MM.1S (cell line): ENCODE results near the gene EEPD1.

ENCODE experiments used
- DNase-seq: peaks from one replicate; pipeline ENCODE4 v3.0.0-alpha.2; 2015
- H2AFZ ChIP-seq: fragments of 300-600 bp; sonication (generic); 2 replicates; pipeline ENCODE4 v1.6.0; 2016; ENCODE audit warnings: antibody characterized with exemption, low read length
- H3F3A ChIP-seq: fragments of 300-600 bp; sonication (generic); 2 replicates; pipeline ENCODE4 v1.6.1; 2016; ENCODE audit warnings: mild to moderate bottlenecking, antibody characterized with exemption, low read length, moderate library complexity, mixed read lengths; ENCODE audit not compliant: insufficient read depth
- H3K27ac ChIP-seq: fragments of 300-600 bp; sonication (generic); 2 replicates; pipeline ENCODE4 v1.5.1; 2016; ENCODE audit warnings: mild to moderate bottlenecking, low read length
- H3K27me3 ChIP-seq: fragments of 300-600 bp; sonication (generic); replicated peaks from 2 replicates; pipeline ENCODE4 v1.6.0; 2016; ENCODE audit warnings: low read length; ENCODE audit not compliant: insufficient read depth
- H3K36me3 ChIP-seq: fragments of 300-600 bp; sonication (generic); replicated peaks from 2 replicates; pipeline ENCODE4 v1.6.1; 2016; ENCODE audit warnings: mild to moderate bottlenecking, low read length, mixed read lengths; ENCODE audit not compliant: insufficient read depth
- H3K4me1 ChIP-seq: fragments of 300-600 bp; sonication (generic); 2 replicates; pipeline ENCODE4 v1.6.1; 2016; ENCODE audit warnings: low read length, mixed read lengths
- H3K4me2 ChIP-seq: fragments of 300-600 bp; sonication (generic); 2 replicates; pipeline ENCODE4 v1.6.0; 2016; ENCODE audit warnings: low read depth, low read length
- H3K4me3 ChIP-seq: fragments of 300-600 bp; sonication (generic); 2 replicates; pipeline ENCODE4 v1.5.1; 2016; ENCODE audit warnings: low read length, mixed read lengths
- H3K79me2 ChIP-seq: fragments of 300-600 bp; sonication (generic); 2 replicates; pipeline ENCODE4 v1.6.1; 2016; ENCODE audit warnings: mixed run types, low read length, mixed read lengths
- H3K9ac ChIP-seq: fragments of 300-600 bp; sonication (generic); 2 replicates; pipeline ENCODE4 v1.6.1; 2016; ENCODE audit warnings: low read length, mixed read lengths
- H3K9me2 ChIP-seq: fragments of 300-600 bp; sonication (generic); replicated peaks from 2 replicates; pipeline ENCODE4 v1.6.1; 2016; ENCODE audit warnings: mild to moderate bottlenecking, low read length, mixed read lengths; ENCODE audit not compliant: insufficient read depth
- H3K9me3 ChIP-seq: fragments of 300-600 bp; sonication (generic); replicated peaks from 2 replicates; pipeline ENCODE4 v1.6.1; 2016; ENCODE audit warnings: mild to moderate bottlenecking, low read length, mixed read lengths; ENCODE audit not compliant: insufficient read depth
- H4K20me1 ChIP-seq: fragments of 300-600 bp; sonication (generic); 2 replicates; pipeline ENCODE4 v1.6.1; 2016; ENCODE audit warnings: mild to moderate bottlenecking, low read length, moderate library complexity, mixed read lengths; ENCODE audit not compliant: insufficient read depth
- CTCF ChIP-seq: fragments of 300-600 bp; sonication (generic); IDR thresholded peaks from 2 replicates; pipeline ENCODE4 v1.5.1; 2016; ENCODE audit warnings: antibody characterized with exemption, low read length, mixed read lengths
- EZH2 ChIP-seq: fragments of 300-600 bp; sonication (generic); optimal IDR thresholded peaks from 2 replicates; pipeline ENCODE3; 2017; ENCODE audit warnings: low read depth, mild to moderate bottlenecking, antibody characterized with exemption, low read length, mixed read lengths
- EZH2phosphoT487 ChIP-seq: fragments of 300-600 bp; sonication (generic); IDR thresholded peaks from 2 replicates; pipeline ENCODE4 v1.6.1; 2018; ENCODE audit warnings: antibody characterized with exemption, low read length

EEPD1 gene

DNA sequence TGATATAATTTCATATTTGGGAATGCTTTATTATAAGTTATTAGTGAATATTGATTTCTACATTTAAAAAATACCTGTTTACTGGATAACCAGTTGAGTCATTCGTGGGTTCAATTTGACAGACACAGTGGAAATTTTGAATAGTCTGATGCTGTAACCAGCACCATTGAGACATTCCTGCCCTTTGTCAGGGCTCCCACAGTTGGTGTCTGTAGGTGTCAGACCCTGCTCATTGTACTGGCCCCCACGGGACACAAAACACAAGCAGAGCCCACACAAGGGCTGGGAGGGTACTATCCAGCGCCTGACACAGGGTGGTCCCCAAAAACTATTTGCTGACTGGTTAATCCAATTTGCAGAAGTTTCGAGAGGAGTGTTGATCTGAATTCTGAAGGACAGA lies 35.9 kb downstream of the EEPD1 start:
- Histone ChIP-seq H3K9me3 (no peaks in the 10 kb centered on the region), H3K27ac (no peak overlapping the region), H3F3A (no peaks in the 10 kb centered on the region), H4K20me1 (no peaks in the 10 kb centered on the region), H3K27me3 (no peaks in the 10 kb centered on the region), H3K4me3 (no peak overlapping the region), H3K9ac (no peak overlapping the region), H3K79me2 (no peaks in the 10 kb centered on the region), H3K9me2 (no peaks in the 10 kb centered on the region), H3K36me3 (no peaks in the 10 kb centered on the region), H3K4me1 (no peaks in the 10 kb centered on the region), H3K4me2 (no peak overlapping the region), H2AFZ (no peak overlapping the region)
- DNase-seq = no peak
- TF ChIP-seq EZH2phosphoT487 = no peak
- no peak for TF ChIP-seq EZH2
- TF ChIP-seq CTCF = no peak

DNA sequence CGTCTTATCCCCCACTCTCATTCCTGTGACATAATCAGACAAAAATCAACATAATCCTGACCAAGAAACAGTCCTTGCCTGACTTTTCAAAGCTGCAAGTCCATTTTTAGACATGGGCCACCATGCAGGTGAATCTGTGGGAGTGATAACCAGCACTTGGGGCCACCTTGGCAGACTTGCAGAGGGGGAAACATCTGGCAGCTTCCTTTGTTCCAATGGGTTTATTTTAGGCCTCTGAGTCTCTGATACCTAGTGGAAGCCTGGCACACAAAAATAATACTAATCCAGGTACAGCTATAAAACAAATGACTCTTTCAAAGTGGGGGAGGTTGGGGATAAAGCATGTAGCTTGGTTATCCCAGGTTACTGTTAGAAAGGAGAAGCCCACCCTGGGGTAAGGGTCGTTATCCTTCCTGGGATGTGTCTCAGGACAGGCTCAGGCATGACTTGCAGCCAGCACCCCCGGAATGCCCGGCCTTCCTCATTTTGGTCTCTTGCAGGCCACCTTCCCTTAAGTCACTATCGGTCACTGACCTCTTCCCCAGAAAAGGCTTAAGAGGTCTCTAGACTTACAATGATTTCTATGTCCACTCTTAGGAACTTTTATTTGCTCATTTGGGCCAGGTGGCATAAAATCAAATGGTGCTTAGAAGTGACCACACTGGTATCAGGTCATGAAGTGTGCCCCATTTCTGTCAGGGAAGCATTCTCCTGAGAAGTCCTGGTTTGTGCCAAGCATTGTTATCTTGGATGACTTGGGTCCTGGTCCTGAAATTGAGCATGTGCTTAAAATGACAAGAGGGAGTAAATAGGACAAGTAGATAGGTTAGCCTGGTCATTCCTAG lies 37.6 kb downstream of the EEPD1 start:
- no peak overlapping the region for H3K9ac ChIP-seq

DNA sequence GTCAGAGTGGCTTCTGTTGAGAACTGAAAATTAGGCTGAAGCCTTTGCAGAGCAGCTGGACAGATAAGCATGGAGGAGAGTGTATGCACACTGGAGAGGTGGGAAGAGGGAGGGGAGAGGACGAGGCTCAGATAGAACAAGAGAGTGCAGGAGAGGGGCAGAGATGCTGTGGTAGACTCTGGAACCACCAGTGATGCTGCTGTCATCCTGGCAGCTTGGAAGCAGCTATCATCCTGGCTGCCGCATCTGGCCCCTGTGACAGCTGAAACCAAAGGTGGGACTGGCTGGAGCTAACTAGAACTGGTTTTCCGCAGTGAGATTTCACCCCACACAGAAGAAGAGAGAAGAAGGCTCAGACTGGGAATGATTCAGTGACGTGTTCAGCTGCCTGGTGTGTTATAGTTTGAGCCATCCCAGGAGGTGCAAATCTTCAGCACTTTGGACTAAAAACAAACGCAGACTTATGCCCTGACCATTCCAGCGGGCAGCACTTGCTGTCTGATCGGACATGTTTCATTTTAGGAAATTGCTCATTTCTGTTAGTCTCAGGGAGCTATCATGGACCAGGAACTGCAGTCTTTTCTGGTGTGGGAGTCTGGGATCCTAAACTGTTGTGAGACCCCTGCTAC lies 38.4 kb downstream of the EEPD1 start:
- H3K4me2 ChIP-seq = no peak overlapping the region
- H3K79me2 ChIP-seq = no peaks in the 10 kb centered on the region
- H3K27ac ChIP-seq = no peak overlapping the region
- H3K9me3 ChIP-seq = no peaks in the 10 kb centered on the region
- no peaks in the 10 kb centered on the region for H3K9me2 ChIP-seq
- no peak overlapping the region for H3K9ac ChIP-seq
- H2AFZ ChIP-seq = no peak overlapping the region
- H3K27me3 ChIP-seq = no peaks in the 10 kb centered on the region
- TF ChIP-seq CTCF = no peak
- no peak for TF ChIP-seq EZH2
- TF ChIP-seq EZH2phosphoT487 = no peak
- H3K4me1 ChIP-seq = no peaks in the 10 kb centered on the region
- no peaks in the 10 kb centered on the region for H3K36me3 ChIP-seq
- no peaks in the 10 kb centered on the region for H3F3A ChIP-seq
- H3K4me3 ChIP-seq = no peak overlapping the region
- H4K20me1 ChIP-seq = no peaks in the 10 kb centered on the region
- no peak for DNase-seq

More for the DNA sequence above, 37.6 kb downstream of the EEPD1 start:
- Histone ChIP-seq H3K36me3 (no peaks in the 10 kb centered on the region), H3K27ac (no peak overlapping the region), H2AFZ (no peak overlapping the region), H3K9me3 (no peaks in the 10 kb centered on the region), H3K27me3 (no peaks in the 10 kb centered on the region), H3K79me2 (no peaks in the 10 kb centered on the region), H3K4me2 (no peak overlapping the region), H3K4me1 (no peaks in the 10 kb centered on the region), H3F3A (no peaks in the 10 kb centered on the region), H3K9me2 (no peaks in the 10 kb centered on the region), H4K20me1 (no peaks in the 10 kb centered on the region), H3K4me3 (no peak overlapping the region)
- no peak for DNase-seq
- TF ChIP-seq EZH2 = no peak
- no peak for TF ChIP-seq CTCF
- TF ChIP-seq EZH2phosphoT487 = no peak
